GM12878 (cell line): ENCODE results near the gene TYW1B.
"Not testable (repeated sequence)": the region's sequence is repeated elsewhere in the genome, so short reads cannot be mapped to it uniquely, and the experiment has no call there.

Experiments used
- FOXM1 ChIP-seq: IDR thresholded peaks from 2 replicates; pipeline ENCODE4 v1.6.1; 2012; ENCODE audit warnings: low read depth, mild to moderate bottlenecking, inconsistent platforms, low read length, moderate library complexity
- JUNB ChIP-seq: IDR thresholded peaks from 2 replicates; pipeline ENCODE4 v1.6.1; 2016; ENCODE audit warnings: antibody characterized with exemption, mild to moderate bottlenecking
- NBN ChIP-seq: fragments of 450-650 bp; IDR thresholded peaks from 2 replicates; pipeline ENCODE4 v1.6.1; 2016
- SMAD1 ChIP-seq: fragments of 450-650 bp; IDR thresholded peaks from 2 replicates; pipeline ENCODE4 v1.6.1; 2018; ENCODE audit warnings: mild to moderate bottlenecking, low read depth; ENCODE audit not compliant: partially characterized antibody
- SRF ChIP-seq, 2 experiments: IDR thresholded peaks; 2 replicates each; pipeline ENCODE4 v1.6.1; 2011; ENCODE audit warnings: low read depth in 2 of 2, low read length in 2 of 2, mild to moderate bottlenecking in 1 of 2, moderate library complexity in 1 of 2
- TF ChIP-seq, protein P1 (sequence below), 3 experiments: IDR thresholded peaks in 2 of 3; conservative IDR thresholded peaks in 1 of 3; 2 replicates each; pipeline ENCODE4 v1.5.1; 2011; ENCODE audit warnings: low read depth in 3 of 3, low read length in 3 of 3, mild to moderate bottlenecking in 3 of 3, control low read depth in 2 of 3, moderate library complexity in 2 of 3, inconsistent platforms in 1 of 3, mixed read lengths in 1 of 3; ENCODE audit not compliant: control insufficient read depth in 2 of 3, insufficient read depth in 1 of 3; ENCODE audit errors: extremely low read depth in 1 of 3

DNA sequence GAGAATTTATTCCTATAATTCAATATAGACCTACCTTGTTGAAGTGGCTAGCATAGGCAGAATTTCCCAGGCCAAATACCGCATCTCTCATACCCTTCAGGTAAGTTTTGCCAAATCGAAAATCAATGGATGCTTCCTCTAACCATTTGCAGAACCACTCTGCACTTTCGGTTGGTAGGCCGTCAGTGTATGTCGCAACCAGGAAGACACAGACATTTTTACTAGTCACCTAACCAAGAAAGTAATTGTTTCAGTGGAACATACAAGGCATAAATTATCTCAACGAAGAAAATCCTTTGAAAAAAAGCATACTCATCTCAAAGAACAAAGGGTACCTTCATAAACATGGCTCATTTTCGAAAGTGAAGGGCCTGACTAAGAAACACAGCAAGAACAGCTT lies 17.6 kb downstream of the TYW1B start:
- TF ChIP-seq, protein P1, sequence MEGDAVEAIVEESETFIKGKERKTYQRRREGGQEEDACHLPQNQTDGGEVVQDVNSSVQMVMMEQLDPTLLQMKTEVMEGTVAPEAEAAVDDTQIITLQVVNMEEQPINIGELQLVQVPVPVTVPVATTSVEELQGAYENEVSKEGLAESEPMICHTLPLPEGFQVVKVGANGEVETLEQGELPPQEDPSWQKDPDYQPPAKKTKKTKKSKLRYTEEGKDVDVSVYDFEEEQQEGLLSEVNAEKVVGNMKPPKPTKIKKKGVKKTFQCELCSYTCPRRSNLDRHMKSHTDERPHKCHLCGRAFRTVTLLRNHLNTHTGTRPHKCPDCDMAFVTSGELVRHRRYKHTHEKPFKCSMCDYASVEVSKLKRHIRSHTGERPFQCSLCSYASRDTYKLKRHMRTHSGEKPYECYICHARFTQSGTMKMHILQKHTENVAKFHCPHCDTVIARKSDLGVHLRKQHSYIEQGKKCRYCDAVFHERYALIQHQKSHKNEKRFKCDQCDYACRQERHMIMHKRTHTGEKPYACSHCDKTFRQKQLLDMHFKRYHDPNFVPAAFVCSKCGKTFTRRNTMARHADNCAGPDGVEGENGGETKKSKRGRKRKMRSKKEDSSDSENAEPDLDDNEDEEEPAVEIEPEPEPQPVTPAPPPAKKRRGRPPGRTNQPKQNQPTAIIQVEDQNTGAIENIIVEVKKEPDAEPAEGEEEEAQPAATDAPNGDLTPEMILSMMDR (IDR thresholded peaks at IDR 0.05 in 2 of 3, conservative IDR thresholded peaks at IDR 0.05 in 1 of 3; ENCODE audit: control insufficient read depth in 2 of 3, extremely low read depth in 1 of 3, insufficient read depth in 1 of 3, low read depth in 3 of 3, low read length in 3 of 3): not testable (repeated sequence)
- TF ChIP-seq SRF (IDR thresholded peaks at IDR 0.05; ENCODE audit: low read depth in 2 of 2, low read length in 2 of 2); JUNB; FOXM1; NBN; SMAD1: not testable (repeated sequence)
